GM20431 (cell line): ENCODE measurements around the gene AGGF1.
"Not testable (repeated sequence)": the region's sequence is repeated elsewhere in the genome, so short reads cannot be mapped to it uniquely, and the experiment has no call there.

Experiments
- in situ Hi-C: fragments of 300-500 bp; cut with MseI, MboI; formaldehyde crosslinking; loops from one replicate; pipeline ENCODE4 v1.15.0; 2020; ENCODE audit warnings: low sequenced_read_pairs; ENCODE audit not compliant: unreplicated experiment

The AGGF1 gene

GRCh38 chr5:77083088-77083487 lies 52.9 kb downstream of the AGGF1 start:
- in situ Hi-C loops: no loop called here

GRCh38 chr5:77086368-77086688 lies 56.1 kb downstream of the AGGF1 start:
- in situ Hi-C loops: no loop called here

GRCh38 chr5:77086689-77087483 lies 56.7 kb downstream of the AGGF1 start, which contains the start of gene ZBED3:
Gene ZBED3 (minus strand): TSS chr5:77087285. CDS start chr5:77077878, 9,407 bp downstream.
- in situ Hi-C loops: no loop called here

GRCh38 chr5:77087484-77088261 lies 57.5 kb downstream of the AGGF1 start:
- in situ Hi-C loops: no loop called here

GRCh38 chr5:77095189-77095588 lies 65.0 kb downstream of the AGGF1 start:
- in situ Hi-C loops: no loop called here

- in situ Hi-C loops: no loop called here
Measured at GRCh38 chr5:77101298-77101697, 71.1 kb downstream of the AGGF1 start.

GRCh38 chr5:77102549-77102948 lies 72.3 kb downstream of the AGGF1 start:
- in situ Hi-C loops: no loop called here

GRCh38 chr5:77103457-77103856 lies 73.3 kb downstream of the AGGF1 start:
- in situ Hi-C loops: no loop called here

- in situ Hi-C loops: no loop called here
Measured at GRCh38 chr5:77104813-77105212, 74.6 kb downstream of the AGGF1 start.

GRCh38 chr5:77107035-77107434 lies 76.8 kb downstream of the AGGF1 start:
- in situ Hi-C loops: not testable (repeated sequence)
